Sciatic nerve (tissue), 2 donors: Measurements from ENCODE around the gene CAMK4. TPM values are rescaled to one million over a fixed set of nuclear protein-coding genes. Genes with fewer than 3 reads are reported as not detected.
"Not testable (repeated sequence)": the region's sequence is repeated elsewhere in the genome, so short reads cannot be mapped to it uniquely, and the experiment has no call there.

Source experiments
- ATAC-seq: fragments of 200-7000 bp; cut with Tn5 transposase; one replicate; pipeline ENCODE4 v1.9.1; 2020; ENCODE audit warnings: mild to moderate bottlenecking, moderate library complexity
- DNase-seq: peaks from one replicate; pipeline ENCODE4 v3.0.0-alpha.2; 2020; ENCODE audit warnings: low spot score
- intact Hi-C: fragments of 100-400 bp; cut with DNase I; formaldehyde crosslinking; loops from one replicate; pipeline ENCODE4 v1.14.2; 2022
- total RNA-seq: library from RNA; stranded (reverse); fragmentation: NEBNext Ultra II Directional; extraction: Animal tissue kit (Norgen Biotek cat#: 25700); gene quantifications from one replicate; pipeline ENCODE4 v1.2.1, GENCODE V29; 2021
- donor health status: DM: no; HTN: no; CAD: no.
- donor health status: DM: no; HTN: no; CAD: no.

Gene CAMK4
- total RNA-seq, 1 donor from 2014 or later, result 2.2 TPM

DNA sequence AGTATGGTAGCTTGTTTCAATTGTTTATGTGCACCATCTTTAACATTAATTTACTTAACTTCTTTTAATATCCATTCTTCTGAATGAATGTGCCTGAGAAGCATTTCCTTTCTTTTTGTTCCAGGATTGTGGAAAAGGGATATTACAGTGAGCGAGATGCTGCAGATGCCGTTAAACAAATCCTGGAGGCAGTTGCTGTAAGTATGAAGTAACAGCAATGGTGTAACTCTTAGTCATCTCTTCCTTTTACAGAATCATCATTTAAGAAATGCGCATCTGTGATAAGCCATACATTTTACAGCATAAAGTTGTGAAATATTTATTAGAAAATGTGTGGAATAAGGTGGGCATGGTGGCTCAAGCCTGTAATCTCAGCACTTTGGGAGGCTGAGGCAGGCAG lies 170.4 kb downstream of the CAMK4 start:
- intact Hi-C loops, result no loop called here
- DNase-seq, result no peak
- ATAC-seq, result no peak

DNA sequence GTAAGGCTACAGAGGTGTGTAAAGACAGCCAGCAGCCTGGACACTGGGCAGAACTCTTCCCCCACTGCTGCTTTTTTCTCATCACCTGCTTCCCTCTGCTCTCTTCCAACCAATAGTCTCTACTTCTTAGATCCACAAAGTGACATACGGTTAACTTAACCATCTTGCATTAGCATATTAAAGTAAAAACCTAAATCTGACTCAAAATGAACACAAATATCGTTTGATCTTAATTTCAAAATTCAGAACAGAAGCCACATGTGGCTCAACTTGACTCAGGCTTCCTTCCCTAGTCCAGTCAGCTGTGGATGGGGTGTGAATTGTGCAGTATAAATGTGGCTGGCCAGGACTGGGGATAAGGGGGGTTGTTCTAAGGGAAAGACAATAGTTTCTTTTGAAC lies 173.8 kb downstream of the CAMK4 start:
- ATAC-seq, result no peak
- intact Hi-C loops, result no loop called here

DNA sequence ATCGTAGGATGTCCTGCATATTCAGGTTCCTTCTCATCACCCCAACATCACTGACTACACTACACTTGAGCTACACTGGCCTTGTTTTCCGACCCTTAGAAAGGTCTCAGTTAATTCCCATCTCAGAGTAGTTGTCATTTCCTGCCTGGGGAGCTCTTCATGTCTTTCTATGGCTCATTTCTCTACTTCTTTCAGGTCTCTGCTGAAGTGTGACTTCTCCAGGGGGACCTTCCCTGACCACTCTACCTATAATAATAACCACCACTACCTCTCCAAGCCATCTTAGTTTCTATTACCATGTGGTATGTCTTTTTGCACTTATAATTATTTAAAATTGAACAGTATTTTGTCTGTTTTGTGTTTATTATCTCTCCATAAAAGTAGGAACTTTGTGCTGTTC lies 174.9 kb downstream of the CAMK4 start:
- intact Hi-C loops, result no loop called here
- no peak for DNase-seq
- ATAC-seq, result no peak

More for the DNA sequence above, 173.8 kb downstream of the CAMK4 start:
- DNase-seq, result no peak

DNA sequence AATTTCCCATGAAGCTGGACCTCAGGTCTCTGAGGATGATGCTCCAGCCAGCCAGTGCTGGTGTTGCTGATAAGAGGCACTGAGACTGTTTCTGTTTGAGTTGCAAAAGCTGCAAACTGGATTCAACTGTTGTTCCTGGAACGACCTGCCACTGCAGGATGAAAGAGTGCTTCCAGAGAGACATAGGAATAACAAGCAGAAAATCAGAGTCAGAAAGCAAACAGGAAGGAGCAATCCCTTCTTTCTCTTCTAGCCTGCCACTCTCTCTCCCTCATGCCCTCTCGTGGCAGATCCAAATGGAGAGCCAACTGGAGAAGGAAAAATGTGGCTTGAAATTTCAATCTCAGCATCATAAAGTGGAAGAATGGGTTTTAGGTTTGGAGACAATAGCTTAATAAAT lies 177.7 kb downstream of the CAMK4 start:
- intact Hi-C loops, result no loop called here
- DNase-seq, result no peak
- ATAC-seq, result no peak

DNA sequence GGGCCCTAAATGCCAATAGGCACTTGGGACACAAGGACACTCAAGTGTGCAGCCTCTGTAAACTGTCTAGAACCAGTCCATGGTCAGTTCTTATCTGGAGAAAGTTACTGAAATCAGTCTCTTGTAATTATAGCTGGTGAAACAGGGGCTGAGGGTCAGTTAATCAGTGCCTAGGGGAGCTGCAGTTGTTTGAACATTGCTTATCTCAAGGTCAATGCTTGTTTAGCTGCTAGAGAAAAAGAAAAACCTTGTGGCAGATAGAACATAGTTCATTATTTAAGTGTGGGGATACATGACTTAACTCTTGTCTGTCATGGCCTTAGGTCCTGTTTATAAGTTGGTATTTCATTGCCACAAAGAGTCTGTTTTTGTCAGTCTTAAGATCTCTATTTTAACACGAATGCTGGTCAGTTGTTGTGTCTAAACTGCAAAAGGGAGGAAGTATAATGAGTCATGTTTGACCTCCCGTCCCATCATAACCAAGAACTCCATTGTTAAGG lies 180.1 kb downstream of the CAMK4 start:
- ATAC-seq (no peak), DNase-seq (no peak)

DNA sequence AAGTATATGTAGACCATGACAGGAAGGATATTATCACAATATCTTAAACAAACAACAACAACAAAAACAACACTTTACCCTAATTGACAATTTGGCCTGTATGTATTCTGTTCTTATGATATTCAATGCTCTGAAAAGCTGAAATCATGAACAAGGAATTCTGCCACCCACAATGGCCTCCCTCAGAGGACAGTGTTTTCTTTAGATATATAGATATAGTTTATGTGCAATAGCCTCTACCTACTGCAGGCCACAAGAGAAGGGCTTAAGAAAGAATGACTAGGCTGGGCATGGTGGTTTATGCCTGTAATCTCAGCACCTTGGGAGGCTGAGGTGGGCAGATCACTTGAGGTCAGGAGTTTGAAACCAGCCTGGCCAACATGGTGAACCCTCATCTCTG lies 183.4 kb downstream of the CAMK4 start:
- no peak for ATAC-seq
- DNase-seq, result no peak
- intact Hi-C loops, result no loop called here

More for the DNA sequence above, 180.1 kb downstream of the CAMK4 start:
- intact Hi-C loops, result no loop called here

DNA sequence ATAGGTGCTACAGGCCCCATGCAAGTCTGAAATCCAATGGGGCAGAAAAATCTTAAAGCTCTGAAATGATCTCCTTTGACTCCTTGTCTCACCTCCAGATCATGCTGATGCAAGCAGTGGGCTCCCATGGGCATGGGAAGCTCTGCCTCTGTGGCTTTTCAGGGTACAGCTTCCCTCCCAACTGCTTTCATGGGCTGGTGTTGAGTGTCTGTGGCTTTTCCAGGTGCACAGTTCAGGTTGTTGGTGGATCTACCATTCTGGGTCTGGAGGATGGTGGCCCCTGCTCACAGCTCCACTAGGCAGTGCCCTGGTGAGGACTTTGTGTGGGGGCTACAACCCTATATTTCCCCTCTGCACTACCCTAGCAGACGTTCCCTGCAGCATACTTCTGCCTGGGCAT lies 184.6 kb downstream of the CAMK4 start:
- intact Hi-C loops, result no loop called here
- DNase-seq (no peak), ATAC-seq (no peak)

DNA sequence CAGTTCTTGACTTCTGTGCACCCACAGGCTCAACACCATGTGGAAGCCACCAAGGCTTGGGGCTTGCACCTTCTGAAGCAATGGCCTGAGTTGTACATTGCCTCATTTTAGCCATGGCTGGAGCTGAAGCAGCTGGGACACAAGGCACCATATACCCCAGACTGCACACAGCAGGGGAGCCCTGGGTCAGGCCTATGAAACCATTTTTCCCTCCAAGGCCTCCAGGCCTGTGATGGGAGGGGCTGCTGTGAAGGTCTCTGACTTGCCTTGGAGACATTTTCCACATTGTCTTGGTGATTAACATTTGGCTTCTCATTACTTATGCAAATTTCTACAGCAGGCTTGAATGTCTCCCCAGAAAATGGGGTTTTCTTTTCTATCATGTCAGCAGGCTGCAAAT lies 185.1 kb downstream of the CAMK4 start:
- intact Hi-C loops, ATAC-seq: not testable (repeated sequence)

DNA sequence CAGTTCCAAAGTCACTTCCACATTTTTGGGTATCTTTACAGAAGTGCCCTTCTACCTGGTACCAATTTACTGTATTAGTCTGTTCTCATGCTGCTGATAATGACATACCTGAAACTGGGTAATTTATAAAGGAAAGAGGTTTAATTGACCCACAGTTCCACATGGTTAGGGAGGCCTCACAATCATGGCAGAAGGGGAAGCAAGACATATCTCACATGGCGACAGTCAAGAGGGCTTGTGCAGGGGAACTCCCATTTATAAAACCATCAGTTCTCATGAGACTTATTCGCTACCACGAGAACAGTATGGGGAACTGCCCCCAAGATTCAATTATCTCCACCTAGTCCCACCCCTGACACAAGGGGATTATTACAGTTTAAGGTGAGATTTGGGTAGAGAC lies 185.9 kb downstream of the CAMK4 start:
- DNase-seq, intact Hi-C loops: not testable (repeated sequence)

More for the DNA sequence above, 185.1 kb downstream of the CAMK4 start:
- not testable (repeated sequence) for DNase-seq

DNA sequence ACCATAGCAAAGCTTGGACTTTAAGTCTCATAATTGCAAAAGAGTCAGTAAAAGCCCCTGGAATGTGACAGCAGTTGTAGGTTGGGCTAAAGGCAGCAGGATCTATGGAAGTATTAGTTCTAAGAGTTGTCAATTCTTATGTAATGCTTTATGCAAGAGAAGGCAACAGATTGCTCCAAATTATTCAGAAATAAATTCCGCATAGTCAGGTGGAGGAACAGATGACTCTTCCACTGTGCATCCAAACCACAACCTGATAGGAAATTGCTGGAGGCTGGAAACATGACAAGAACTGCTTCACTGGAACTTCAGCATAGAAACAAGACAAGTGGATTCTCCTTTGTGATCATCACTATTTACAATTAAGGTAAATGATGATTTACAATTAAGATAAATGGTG lies 187.1 kb downstream of the CAMK4 start:
- DNase-seq, result no peak
- intact Hi-C loops, result no loop called here
- ATAC-seq, result no peak

More for the DNA sequence above, 185.9 kb downstream of the CAMK4 start:
- not testable (repeated sequence) for ATAC-seq

DNA sequence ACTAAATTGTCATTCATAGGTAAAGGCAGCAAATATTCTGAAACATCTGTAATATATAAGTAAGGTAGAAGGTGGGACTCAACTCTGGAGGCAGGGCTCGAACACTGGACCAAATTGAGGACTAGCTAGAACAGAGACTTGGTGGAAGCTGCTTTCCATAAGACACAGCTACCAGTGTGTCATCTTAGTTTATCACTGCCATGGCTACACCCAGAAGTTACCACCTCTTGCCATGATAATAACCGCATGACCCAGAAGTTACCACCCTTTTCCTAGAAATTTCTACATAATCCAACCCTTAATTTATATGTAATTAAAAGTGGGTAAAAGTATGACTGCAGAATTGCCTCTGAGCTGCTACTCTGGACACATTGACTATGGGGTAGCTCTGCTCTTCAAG lies 188.4 kb downstream of the CAMK4 start:
- DNase-seq (no peak), ATAC-seq (no peak)
- intact Hi-C loops, result no loop called here

DNA sequence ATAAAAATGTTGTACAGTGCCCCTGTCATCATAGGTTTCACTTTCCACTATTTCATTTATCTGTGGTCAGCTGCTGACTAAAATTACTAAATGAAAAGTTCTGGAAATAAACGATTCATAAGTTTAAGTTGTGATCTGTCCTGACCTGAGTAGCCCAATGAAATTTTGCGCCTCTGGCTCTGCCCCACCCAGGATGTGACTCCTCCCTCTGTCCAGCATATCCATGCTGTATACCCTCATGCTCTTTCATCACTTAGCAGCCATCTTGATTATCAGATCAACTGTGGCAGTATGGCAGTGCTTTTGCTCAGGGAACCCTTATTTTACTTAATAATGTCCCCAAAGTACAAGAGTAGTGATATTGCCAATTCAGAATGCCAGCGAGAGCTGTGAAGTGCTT lies 190.9 kb downstream of the CAMK4 start:
- intact Hi-C loops, result no loop called here
- DNase-seq, result no peak
- no peak for ATAC-seq

DNA sequence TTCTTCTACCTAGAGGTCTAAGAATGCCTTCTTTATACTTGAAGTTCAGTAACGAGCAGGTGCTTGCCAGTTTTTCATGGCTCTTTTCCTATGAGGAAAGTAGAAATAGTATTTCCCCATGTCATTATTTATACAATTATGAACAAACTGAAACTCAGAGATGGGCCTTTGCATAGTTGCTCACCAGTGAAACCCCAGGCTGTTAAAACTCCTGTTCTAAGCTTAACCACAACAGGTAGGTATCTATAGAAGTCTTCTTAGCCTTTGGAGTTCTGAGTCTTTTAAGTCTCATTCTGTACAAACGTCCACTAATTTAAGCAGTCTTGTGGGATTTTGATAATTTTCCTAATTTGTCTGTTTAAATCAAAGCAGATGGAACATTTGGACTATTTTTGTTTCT lies 198.1 kb downstream of the CAMK4 start:
- intact Hi-C loops, result no loop called here
- ATAC-seq, result no peak
- DNase-seq, result no peak

DNA sequence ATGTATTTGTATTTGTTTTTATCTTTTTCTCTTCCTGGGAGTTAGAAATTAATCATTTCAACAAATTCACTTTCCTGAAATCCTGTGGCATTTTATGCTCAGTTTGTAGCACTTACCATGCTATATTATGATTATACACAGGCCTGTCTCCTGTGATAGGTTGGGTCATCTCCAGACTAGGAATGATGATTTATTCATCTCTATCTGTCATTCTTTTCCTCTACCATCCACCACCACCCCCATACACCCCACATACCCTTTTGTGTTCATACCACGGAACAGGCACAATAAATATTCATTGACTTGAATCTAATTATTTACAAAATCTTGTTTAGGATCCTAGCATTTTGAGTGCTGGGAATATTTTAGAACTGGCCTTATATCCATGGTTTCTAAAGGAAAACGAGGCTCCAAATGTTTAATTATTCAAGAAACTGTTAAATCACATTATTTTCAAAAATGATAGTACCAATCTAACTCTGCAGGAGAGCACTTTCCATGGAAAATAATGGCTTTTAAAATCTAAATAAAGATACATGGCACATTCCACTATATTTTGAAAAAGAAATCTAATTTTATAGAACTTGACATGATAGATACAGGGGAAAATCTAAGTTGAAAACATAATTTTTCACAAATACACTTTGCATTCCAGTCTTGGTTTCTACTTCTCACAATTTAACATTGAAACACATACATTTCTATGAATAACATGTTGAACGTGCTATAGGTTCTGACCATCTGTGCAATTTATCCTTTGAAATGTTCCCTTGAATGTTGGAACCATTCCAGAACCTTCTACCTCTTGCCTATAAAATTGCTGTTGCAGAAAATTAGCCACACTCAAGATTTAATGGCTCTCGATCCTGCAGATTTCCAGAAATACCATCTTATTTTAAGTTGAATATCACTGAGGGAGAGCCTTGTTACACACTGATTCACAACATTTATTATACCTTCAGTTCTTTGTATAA lies 198.8 kb downstream of the CAMK4 start:
- no peak for ATAC-seq
- no peak for DNase-seq
- intact Hi-C loops, result no loop called here

DNA sequence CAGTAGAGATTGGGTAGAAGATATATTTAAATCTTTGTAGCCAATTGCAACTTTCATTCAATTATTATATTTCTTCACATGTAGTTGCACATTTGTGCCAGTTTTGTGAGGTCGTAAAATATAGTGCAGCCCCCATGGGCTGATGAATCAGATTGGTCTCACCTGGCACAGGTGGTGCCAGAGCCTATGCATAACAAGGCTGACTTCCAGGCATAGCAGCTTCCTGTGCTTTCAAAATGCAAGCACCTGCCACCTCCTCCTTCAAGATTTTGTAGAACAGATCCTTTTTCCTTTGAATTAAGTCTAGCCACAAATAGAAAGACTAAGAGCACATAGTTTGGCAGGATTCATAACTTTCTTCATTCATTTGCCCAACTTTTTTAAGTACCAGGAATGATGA lies 201.0 kb downstream of the CAMK4 start:
- DNase-seq (no peak), ATAC-seq (no peak)
- intact Hi-C loops, result no loop called here

DNA sequence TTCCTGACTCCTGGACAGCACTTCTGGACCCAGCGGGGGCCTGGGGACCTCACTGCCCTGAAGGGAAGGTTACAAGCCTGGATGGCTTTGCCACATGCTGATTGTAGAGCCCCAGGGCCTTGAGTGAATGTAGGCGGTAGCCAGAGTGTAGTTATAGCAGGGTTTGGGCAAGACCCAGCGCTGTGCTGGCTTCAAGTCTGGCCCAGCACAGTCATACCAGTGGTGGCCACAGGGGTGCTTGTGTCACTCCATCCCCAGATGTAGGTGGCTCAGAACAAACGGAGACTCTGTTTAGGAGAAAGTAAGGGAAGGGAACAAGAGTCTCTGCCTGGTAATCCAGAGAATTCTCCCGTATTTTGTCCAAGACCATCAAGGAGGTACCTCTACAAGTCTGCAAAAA lies 203.6 kb downstream of the CAMK4 start:
- DNase-seq, result no peak
- intact Hi-C loops, result no loop called here
- no peak for ATAC-seq

DNA sequence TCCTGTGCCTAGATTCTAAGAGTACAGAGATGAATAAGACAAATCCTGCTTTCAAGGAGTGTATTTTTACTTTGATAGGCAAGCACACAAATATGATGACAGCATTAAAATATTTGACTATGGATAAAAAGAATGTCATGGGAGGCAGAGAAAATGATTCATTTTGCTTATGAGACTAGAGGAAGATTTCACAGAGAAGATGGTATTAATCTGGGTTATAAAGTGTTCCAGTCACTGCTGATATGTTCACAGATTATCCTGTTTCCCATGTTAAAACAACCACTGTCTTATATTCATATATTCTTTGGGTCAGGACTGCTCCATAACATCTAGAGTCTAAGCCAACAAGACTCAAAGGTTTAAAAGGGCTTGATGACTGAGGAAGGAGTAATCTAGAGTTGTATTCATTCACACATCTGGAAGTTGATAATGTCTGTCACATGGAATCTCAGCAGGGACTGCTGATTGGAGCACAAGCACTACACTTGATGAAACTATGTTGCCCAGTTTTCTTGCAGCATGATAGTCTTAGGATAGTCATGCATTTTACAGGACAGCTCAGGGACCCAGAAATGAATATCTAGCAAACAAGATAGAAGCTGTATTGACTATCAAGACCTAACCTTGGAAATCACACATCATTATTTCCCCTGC lies 208.8 kb downstream of the CAMK4 start:
- DNase-seq (no peak), ATAC-seq (no peak)
- intact Hi-C loops, result no loop called here

DNA sequence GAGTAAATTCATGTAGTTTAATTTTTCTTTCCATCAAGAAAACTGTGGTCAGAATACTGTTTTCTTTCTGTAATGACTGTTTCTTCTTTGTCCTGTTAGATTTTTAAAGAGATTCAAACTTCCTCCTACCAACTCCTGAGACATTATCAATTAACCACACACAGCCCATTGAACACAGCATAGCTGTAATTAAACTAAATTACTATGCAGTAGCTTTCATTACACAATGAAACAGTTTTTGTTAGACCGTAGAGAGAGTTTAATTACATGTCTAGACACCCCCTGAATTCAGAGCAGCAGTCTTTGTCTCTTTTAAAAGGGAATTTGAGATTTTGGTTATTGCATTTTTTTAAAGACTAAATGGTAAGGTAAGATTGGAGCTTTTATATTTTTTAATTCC lies 210.6 kb downstream of the CAMK4 start:
- DNase-seq, result no peak
- intact Hi-C loops, result no loop called here
- ATAC-seq, result no peak

DNA sequence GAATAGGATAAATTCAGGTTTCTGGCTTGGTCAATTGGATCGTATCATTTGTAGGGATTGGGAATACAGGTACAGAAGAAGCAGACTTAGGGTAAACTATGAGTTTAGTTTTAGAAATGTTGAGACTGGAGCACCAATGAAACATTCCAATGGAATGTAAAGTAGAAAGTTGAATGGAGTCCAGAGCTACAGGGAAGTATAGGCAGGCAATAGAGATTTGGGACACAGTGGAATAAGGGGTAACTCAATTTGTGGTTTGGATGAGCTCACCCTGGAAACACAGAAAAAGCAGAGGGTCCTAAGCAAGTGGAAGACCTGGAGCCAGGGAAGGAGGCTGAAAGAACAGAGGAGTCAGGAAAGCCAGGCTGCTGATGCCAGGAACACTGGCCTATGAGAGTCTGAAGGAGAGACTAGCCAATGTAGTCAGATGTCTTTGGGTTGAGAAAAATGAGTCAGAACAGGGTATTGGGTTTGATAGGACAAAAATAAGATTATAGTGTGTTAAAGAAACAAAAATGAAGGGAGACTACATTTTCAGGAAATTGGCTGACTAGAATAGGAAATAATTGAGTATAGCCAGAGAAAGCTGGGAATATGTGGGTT lies 215.4 kb downstream of the CAMK4 start:
- no peak for ATAC-seq
- intact Hi-C loops, result no loop called here
- DNase-seq, result no peak

DNA sequence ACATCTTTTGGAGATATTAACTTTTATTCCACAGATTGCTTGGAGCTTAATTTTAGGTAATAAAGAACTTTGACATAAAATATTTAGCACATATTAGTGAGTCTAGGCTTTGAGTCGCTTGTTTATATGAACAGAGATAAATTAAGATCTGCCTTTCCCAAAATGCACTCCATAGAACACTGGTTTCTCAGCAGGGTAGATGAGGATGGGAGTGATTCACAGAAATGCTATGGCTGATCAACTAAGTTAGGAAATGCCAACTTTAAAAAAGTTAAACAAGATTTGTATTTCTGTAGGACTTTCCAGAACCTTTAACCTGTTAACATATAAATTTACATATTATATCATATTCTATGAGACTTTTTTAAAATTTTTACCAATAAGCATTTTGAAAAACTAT lies 222.9 kb downstream of the CAMK4 start:
- intact Hi-C loops, result no loop called here
- ATAC-seq (no peak), DNase-seq (no peak)
